OCI-LY3 (cell line): ENCODE measurements around the gene NACC1.

Experiments used
- H2AFZ ChIP-seq: fragments of 200-600, 300-600 bp; shearing (Covaris generic); 2 replicates; pipeline ENCODE4 v1.6.0; 2014; ENCODE audit warnings: antibody characterized with exemption, low read depth, low read length
- H3K27ac ChIP-seq: fragments of 200-600, 300-600 bp; sonication (generic); 2 replicates; pipeline ENCODE4 v1.5.1; 2014; ENCODE audit warnings: mild to moderate bottlenecking, low read length, moderate library complexity, mixed read lengths
- H3K27me3 ChIP-seq: fragments of 200-600, 300-600 bp; sonication (generic); 2 replicates; pipeline ENCODE4 v1.6.1; 2014; ENCODE audit warnings: low read depth, low read length, mixed read lengths
- H3K36me3 ChIP-seq: fragments of 200-600, 300-600 bp; sonication (generic); replicated peaks from 2 replicates; pipeline ENCODE3; 2014; ENCODE audit warnings: low read depth, low read length, mixed read lengths
- H3K4me1 ChIP-seq: fragments of 300-600, 200-600 bp; sonication (generic); 2 replicates; pipeline ENCODE4 v1.6.1; 2014; ENCODE audit warnings: low read length, mixed read lengths
- H3K4me2 ChIP-seq: fragments of 200-600, 300-600 bp; sonication (generic); 2 replicates; pipeline ENCODE4 v1.6.1; 2014; ENCODE audit warnings: low read length, mixed read lengths
- H3K4me3 ChIP-seq: fragments of 300-600, 200-600 bp; sonication (generic); 2 replicates; pipeline ENCODE4 v1.5.1; 2014; ENCODE audit warnings: antibody characterized with exemption, mild to moderate bottlenecking, low read length, moderate library complexity
- H3K79me2 ChIP-seq: fragments of 300-600, 200-600 bp; shearing (Covaris generic); 2 replicates; pipeline ENCODE4 v1.6.1; 2014; ENCODE audit warnings: mild to moderate bottlenecking, low read length, mixed read lengths
- H3K9ac ChIP-seq: fragments of 300-600, 200-600 bp; shearing (Covaris generic); 2 replicates; pipeline ENCODE4 v1.6.0; 2014; ENCODE audit warnings: mild to moderate bottlenecking, low read length, moderate library complexity
- H3K9me3 ChIP-seq: fragments of 200-600, 300-600 bp; shearing (Covaris generic); 2 replicates; pipeline ENCODE4 v1.6.1; 2014; ENCODE audit warnings: low read length, mixed read lengths; ENCODE audit not compliant: insufficient read depth
- H4K20me1 ChIP-seq: fragments of 200-600, 300-600 bp; sonication (generic); 2 replicates; pipeline ENCODE4 v1.6.1; 2016; ENCODE audit warnings: low read length, mixed read lengths; ENCODE audit not compliant: insufficient read depth
- EZH2phosphoT487 ChIP-seq: fragments of 200-600 bp; shearing (Covaris generic); IDR thresholded peaks from 2 replicates; pipeline ENCODE4 v1.6.1; 2018; ENCODE audit warnings: antibody characterized with exemption, mixed run types, low read depth
- TF ChIP-seq, protein P1 (sequence below): fragments of 200-600, 300-600 bp; sonication (generic); IDR thresholded peaks from 2 replicates; pipeline ENCODE4 v1.5.1; 2014; ENCODE audit warnings: antibody characterized with exemption, low read length, low read depth

NACC1 gene

DNA sequence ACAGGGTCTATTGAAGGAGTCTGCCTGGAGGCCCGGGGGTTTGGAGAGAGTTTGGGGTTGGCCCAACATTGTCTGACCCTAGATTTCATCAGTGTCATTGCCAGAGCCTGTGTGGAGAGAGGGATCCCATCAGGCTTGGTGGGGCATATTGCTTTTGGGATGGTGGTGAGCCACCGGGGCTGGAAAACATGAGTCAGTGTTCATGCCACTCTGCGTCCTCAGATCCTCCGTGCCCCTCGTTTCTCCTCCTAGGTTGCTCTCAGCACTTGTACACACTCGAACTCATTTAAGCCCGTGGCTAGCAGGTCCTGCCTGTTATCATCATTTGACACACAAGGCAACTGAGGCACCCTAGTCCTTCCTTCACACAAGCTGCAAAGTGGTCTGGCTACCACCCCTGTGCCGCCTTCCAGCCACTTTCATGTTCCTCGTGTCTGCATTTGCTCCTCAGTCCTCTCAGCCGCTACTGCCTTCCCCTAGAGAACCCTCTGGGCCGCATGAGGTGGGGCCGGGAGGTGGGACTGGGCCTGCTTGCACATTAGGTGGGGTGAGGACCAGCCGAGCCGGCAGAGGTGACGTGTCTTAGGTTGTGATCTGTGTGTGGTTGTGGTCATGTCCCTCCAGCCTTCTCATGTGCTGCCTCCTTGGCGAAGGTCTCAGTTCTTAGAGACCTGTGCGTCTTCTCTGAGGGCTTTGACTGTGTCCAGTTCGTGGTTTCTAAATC lies 3.6 kb downstream of the NACC1 start:
- TF ChIP-seq, protein P1, sequence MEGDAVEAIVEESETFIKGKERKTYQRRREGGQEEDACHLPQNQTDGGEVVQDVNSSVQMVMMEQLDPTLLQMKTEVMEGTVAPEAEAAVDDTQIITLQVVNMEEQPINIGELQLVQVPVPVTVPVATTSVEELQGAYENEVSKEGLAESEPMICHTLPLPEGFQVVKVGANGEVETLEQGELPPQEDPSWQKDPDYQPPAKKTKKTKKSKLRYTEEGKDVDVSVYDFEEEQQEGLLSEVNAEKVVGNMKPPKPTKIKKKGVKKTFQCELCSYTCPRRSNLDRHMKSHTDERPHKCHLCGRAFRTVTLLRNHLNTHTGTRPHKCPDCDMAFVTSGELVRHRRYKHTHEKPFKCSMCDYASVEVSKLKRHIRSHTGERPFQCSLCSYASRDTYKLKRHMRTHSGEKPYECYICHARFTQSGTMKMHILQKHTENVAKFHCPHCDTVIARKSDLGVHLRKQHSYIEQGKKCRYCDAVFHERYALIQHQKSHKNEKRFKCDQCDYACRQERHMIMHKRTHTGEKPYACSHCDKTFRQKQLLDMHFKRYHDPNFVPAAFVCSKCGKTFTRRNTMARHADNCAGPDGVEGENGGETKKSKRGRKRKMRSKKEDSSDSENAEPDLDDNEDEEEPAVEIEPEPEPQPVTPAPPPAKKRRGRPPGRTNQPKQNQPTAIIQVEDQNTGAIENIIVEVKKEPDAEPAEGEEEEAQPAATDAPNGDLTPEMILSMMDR = no peak
- no peak for TF ChIP-seq EZH2phosphoT487
- no peaks in the 10 kb centered on the region for H3K27me3 ChIP-seq
- peaks cover 9% of the 10 kb centered on the region for H3K4me1 ChIP-seq
- H3K9ac ChIP-seq = no peak overlapping the region
- H3K9me3 ChIP-seq = no peaks in the 10 kb centered on the region
- no peak overlapping the region for H3K4me3 ChIP-seq
- peaks cover 87% of the 10 kb centered on the region for H3K79me2 ChIP-seq
- H2AFZ ChIP-seq = no peak overlapping the region
- H3K4me2 ChIP-seq = no peak overlapping the region
- peaks cover 11% of the 10 kb centered on the region for H3K36me3 ChIP-seq
- no peak overlapping the region for H3K27ac ChIP-seq
- H4K20me1 ChIP-seq = peaks cover 55% of the 10 kb centered on the region

DNA sequence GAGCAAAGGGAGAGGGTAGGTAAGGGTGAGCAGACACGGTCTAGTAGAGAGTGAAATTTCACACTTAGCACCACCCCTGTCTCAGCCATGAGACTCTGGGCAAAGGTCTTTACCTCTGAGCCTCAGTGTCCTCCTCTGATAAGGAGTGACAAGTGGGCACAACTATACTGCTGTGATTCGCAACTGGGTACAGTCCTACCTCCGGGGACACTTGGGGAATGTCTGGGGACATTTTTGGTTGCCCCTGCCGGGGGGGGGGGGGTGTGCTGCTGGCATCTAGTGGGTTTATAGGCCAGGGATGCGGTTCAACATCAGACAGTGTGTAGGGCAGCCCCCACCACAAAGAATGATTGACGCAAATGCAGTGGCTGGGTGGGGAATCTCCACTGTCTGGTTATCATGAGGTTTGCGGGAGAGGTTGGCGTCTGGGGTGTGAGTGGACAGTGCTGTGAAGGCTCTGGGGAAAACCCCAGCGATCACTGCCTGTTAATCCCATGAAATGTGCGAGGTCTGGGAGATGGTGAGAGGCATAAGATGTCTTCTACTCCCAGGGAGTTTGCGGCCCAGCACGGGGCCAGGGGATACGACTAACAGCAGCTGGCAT lies 4.3 kb downstream of the NACC1 start:
- H3K4me1 ChIP-seq = peaks cover 9% of the 10 kb centered on the region
- H3K9ac ChIP-seq = no peak overlapping the region
- peaks cover 91% of the 10 kb centered on the region for H3K79me2 ChIP-seq
- no peak for TF ChIP-seq EZH2phosphoT487
- TF ChIP-seq, protein P1 = no peak
- peaks cover 11% of the 10 kb centered on the region for H3K36me3 ChIP-seq
- no peaks in the 10 kb centered on the region for H3K9me3 ChIP-seq
- peaks cover 55% of the 10 kb centered on the region for H4K20me1 ChIP-seq
- H3K27ac ChIP-seq = no peak overlapping the region
- H3K27me3 ChIP-seq = no peaks in the 10 kb centered on the region
- H3K4me2 ChIP-seq = no peak overlapping the region
- H3K4me3 ChIP-seq = no peak overlapping the region
- H2AFZ ChIP-seq = no peak overlapping the region

DNA sequence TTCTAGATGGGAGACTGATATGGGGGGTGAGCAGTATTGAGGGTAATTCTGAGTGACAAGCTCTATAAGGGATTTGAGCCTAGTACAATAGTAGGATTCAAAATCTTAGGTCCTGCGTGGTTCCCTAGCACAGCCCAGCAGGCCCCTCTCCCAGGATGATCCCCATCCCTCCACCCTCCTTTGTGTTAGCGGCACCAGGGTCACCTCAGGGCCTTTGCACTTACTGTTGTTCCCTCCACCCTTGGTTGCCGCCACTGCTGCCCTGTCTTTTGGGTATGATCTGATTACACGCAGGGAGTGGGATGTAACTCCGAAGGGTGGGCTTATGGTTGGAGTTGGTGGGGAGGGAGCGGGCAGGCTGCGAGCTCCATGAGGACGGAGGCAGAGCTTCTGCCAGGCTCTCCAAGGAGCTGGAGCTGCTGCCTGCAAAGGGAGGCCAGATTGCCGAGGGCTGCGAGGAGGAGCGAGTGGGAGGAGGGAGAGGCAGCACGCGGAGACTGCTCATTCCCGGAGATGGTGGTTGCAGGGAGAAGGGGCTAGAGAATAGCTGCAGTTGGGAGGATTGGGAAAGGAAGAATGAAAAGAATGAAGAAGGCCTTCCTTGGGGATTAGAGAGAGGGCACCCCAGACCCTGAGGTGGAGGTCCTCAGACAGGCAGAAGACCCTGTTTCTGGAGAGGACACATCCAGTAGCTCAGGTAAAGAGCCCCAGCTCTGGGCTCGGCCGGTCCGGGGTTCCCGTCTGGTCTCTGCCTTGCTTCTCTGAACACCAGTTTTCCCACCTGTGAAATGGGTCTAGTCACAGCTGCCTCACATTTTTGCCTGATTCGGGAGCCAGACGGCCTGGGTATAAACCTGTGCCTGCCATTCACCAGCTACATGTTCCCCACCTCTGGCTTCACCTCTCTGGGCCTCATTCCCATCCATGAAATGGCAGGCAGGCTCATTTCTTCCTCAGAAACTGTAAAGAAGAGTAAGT lies 5.2 kb downstream of the NACC1 start:
- no peak overlapping the region for H3K9ac ChIP-seq
- peaks cover 11% of the 10 kb centered on the region for H3K36me3 ChIP-seq
- H2AFZ ChIP-seq = no peak overlapping the region
- H3K9me3 ChIP-seq = no peaks in the 10 kb centered on the region
- peaks cover 9% of the 10 kb centered on the region for H3K4me1 ChIP-seq
- no peak overlapping the region for H3K27ac ChIP-seq
- no peak overlapping the region for H3K4me2 ChIP-seq
- no peaks in the 10 kb centered on the region for H3K27me3 ChIP-seq
- H4K20me1 ChIP-seq = peaks cover 60% of the 10 kb centered on the region
- peaks cover 95% of the 10 kb centered on the region for H3K79me2 ChIP-seq
- H3K4me3 ChIP-seq = no peak overlapping the region
- TF ChIP-seq, protein P1 = no peak
- TF ChIP-seq EZH2phosphoT487 = no peak

DNA sequence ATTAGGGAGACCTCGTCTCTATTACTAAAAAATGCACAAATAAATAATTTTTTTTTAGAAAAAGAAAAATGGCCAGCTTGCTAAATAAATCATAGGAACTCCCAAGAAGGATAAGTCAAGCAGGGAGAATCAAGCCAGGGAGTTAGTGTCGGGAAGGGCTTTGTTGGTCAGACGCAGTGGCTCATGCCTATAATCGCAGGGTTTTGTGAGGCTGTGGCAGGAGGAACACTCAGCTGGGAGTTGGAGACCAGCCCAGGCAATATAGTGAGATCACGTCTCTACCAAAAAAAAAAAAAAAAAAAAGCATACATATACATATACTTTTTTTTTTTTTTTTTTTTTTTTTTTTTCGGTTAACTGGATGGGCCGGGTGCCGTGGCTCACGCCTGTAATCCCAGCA lies 9.0 kb downstream of the NACC1 start:
- Histone ChIP-seq H3K9ac (no peak overlapping the region), H3K79me2 (peaks cover 93% of the 10 kb centered on the region), H3K9me3 (no peaks in the 10 kb centered on the region), H3K27me3 (no peaks in the 10 kb centered on the region), H3K4me1 (no peaks in the 10 kb centered on the region), H2AFZ (no peak overlapping the region), H3K27ac (no peak overlapping the region), H3K4me2 (no peak overlapping the region), H3K36me3 (peaks cover 6% of the 10 kb centered on the region), H4K20me1 (peaks cover 57% of the 10 kb centered on the region), H3K4me3 (no peak overlapping the region)
- TF ChIP-seq EZH2phosphoT487 = no peak
- TF ChIP-seq, protein P1 = no peak
